Type B pancreatic cell (in vitro differentiated cells): ENCODE data around the gene ARHGEF38. TPM values are rescaled to one million over a fixed set of nuclear protein-coding genes. Genes with fewer than 3 reads are reported as not detected.

ENCODE experiments used
- DNase-seq: peaks from one replicate; pipeline ENCODE4 v3.0.0; 2021; ENCODE audit warnings: mixed read lengths; ENCODE audit not compliant: unreplicated experiment; ENCODE audit errors: extremely low spot score
- H3K27ac Mint-ChIP-seq: 2 replicates; pipeline ENCODE4 v1.8.0; 2021; ENCODE audit warnings: mild to moderate bottlenecking, mixed read lengths
- H3K27me3 Mint-ChIP-seq: 2 replicates; pipeline ENCODE4 v1.8.0; 2021; ENCODE audit warnings: mixed read lengths
- H3K36me3 Mint-ChIP-seq: 2 replicates; pipeline ENCODE4 v1.8.0; 2021; ENCODE audit warnings: mixed read lengths
- H3K4me1 Mint-ChIP-seq: one replicate; pipeline ENCODE4 v1.8.0; 2021; ENCODE audit warnings: mixed read lengths; ENCODE audit not compliant: unreplicated experiment
- H3K4me3 Mint-ChIP-seq: 2 replicates; pipeline ENCODE4 v1.8.0; 2021; ENCODE audit warnings: mild to moderate bottlenecking, mixed read lengths
- H3K9me3 Mint-ChIP-seq: 2 replicates; pipeline ENCODE4 v1.8.0; 2021; ENCODE audit warnings: mixed read lengths
- CTCF ChIP-seq: fragments of 200-600 bp; sonication (generic); conservative IDR thresholded peaks from 2 replicates; pipeline ENCODE4 v1.5.0; 2021; ENCODE audit warnings: antibody characterized with exemption, mild to moderate bottlenecking
- total RNA-seq: library from RNA; stranded (reverse); gene quantifications from 2 replicates; pipeline ENCODE4 v1.2.1, GENCODE V29; 2021; ENCODE audit warnings: low replicate concordance

The ARHGEF38 gene
- total RNA-seq, 1 donor from 2014 or later, result 2.4 TPM

DNA sequence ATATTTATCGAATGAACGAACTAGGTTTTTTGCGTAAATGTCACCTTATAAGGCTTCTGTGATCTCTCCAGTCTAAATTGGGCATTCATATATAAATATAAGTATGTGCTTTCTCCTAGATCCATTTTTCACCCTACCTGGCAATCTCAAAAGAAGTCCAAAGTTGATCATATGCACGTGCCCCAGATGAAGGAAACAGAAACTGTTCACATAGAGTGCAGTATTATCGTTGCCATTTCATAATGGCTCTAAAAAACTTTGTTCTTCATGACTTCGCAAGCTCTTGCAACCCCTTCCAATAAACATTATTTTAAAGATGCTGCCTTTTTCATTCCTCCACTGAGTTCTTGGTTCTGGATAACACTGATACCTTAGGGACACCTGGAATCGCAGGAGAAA lies 155.4 kb downstream of the ARHGEF38 start:
- H3K9me3 Mint-ChIP-seq, result no peaks in the 10 kb centered on the region
- TF ChIP-seq CTCF, result no peak
- H3K27me3 Mint-ChIP-seq, result no peaks in the 10 kb centered on the region
- peak overlapping the region; percentile 99 for H3K4me3 Mint-ChIP-seq
- peak overlapping the region; percentile 98 for H3K27ac Mint-ChIP-seq
- DNase-seq, result no peak
- H3K36me3 Mint-ChIP-seq, result peaks cover 12% of the 10 kb centered on the region
- peaks cover 30% of the 10 kb centered on the region for H3K4me1 Mint-ChIP-seq

DNA sequence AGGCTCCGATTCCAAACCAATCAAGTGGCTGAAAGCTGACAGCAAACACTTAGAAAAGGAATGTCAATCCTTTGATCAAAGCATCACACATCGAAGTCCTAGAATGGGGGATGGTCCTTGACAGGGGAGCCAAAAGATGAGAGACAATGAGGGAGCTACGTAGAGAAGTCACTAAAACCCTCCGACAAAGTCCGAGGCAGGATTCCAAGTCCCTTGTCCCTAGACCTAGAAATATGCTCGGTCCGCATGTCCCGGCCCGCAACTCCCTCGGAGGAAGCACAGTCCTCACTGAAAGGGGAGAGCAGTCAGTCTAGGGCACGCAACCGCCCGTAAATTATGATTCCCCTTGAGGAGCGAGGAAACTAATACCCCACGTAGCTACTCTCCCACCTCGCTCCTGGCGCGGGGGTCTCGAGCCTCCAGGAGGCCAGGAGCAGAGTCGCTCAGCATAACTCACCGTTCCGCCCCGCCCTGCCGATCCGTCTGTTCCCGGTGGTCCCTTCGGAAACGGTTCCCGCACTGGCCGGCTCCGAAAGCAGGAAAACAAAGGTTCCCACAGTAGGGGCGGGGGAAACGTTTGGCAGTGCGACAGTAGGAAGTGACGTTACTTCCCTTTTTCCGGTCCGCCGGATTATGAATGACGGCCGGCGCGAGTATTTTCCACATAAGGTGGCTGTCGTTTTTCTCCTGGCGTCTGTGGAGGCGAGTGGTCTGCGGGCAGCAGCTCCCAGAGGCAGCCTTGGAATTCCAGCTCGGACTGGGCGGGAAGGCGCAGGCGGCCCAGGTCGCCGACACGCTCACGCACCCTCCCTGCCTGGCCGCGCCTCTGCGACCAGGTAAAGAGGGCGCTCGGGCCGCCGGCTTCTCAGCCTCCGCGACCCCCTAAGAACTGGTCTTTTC lies 156.0 kb downstream of the ARHGEF38 start, which contains the start of the genes GSTCD and INTS12:
Gene GSTCD, plus strand, starts transcription at position 604 of the 900 bp plus-strand sequence. CDS start 8,830 bp downstream, outside the sequence.
Gene INTS12, minus strand, starts transcription at position 509 of the 900 bp plus-strand sequence. CDS start 8,684 bp downstream, outside the sequence.
- Mint-ChIP-seq H3K36me3 (peaks cover 12% of the 10 kb centered on the region), H3K27ac (peak within 1 kb of the TSS; percentile 98), H3K4me3 (peak within 1 kb of the TSS; percentile 99), H3K9me3 (no peaks in the 10 kb centered on the region), H3K27me3 (no peaks in the 10 kb centered on the region), H3K4me1 (peaks cover 31% of the 10 kb centered on the region)
- peak; percentile 93 for DNase-seq
- no peak for TF ChIP-seq CTCF

DNA sequence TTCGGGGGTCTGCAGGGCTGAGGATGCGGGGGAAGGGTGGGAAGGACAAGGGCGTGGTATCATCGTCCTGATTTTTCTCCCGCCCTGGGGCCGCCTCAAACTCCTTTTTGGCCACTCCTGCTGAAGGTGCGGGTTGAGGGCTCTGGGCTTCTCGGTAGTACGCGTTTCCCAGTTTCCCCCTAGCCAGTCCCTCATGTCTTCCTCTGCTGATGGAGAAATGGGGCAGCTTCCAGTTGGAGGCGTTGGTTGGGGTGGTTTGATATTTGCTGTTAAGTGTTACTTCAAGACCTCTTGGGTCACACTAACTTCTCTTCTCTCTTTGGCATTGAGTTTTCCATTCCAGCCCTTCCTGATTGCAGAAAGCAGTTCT lies 156.6 kb downstream of the ARHGEF38 start:
- Mint-ChIP-seq H3K4me3 (peak overlapping the region; percentile 99), H3K9me3 (no peaks in the 10 kb centered on the region), H3K4me1 (peaks cover 33% of the 10 kb centered on the region), H3K27me3 (no peaks in the 10 kb centered on the region), H3K36me3 (peaks cover 12% of the 10 kb centered on the region), H3K27ac (peak overlapping the region; percentile 98)
- no peak for DNase-seq
- TF ChIP-seq CTCF, result no peak

- no peak for TF ChIP-seq CTCF
- DNase-seq, result no peak
- Mint-ChIP-seq H3K27ac (peak overlapping the region; percentile 98), H3K4me1 (peaks cover 34% of the 10 kb centered on the region), H3K27me3 (no peaks in the 10 kb centered on the region), H3K4me3 (peak overlapping the region; percentile 99), H3K36me3 (peaks cover 12% of the 10 kb centered on the region), H3K9me3 (no peaks in the 10 kb centered on the region)
Observed at GRCh38 chr4:105710012-105710600, 157.7 kb downstream of the ARHGEF38 start.

- Mint-ChIP-seq H3K4me1 (peaks cover 36% of the 10 kb centered on the region), H3K4me3 (peak overlapping the region; percentile 63), H3K27ac (peak overlapping the region; percentile 36), H3K36me3 (peaks cover 8% of the 10 kb centered on the region), H3K27me3 (no peaks in the 10 kb centered on the region), H3K9me3 (no peaks in the 10 kb centered on the region)
- TF ChIP-seq CTCF, result no peak
- DNase-seq, result no peak
Observed at GRCh38 chr4:105710678-105711077, 158.3 kb downstream of the ARHGEF38 start.
